Measurements from ENCODE around the gene XPNPEP3.

GRCh38 chr22:40874016-40874415 is 17.1 kb downstream of the XPNPEP3 start:
- TF ChIP-seq CTCF (IDR thresholded peaks at IDR 0.05) (no peak), POLR2A (IDR thresholded peaks at IDR 0.05) (no peak)
